ENCODE measurements around the gene VTI1A. TPM values are rescaled to one million over a fixed set of nuclear protein-coding genes. Genes with fewer than 3 reads are reported as not detected.

The VTI1A gene
- total RNA-seq, 1 donor from 2014 or later, result 39.4 TPM

GRCh38 chr10:112653851-112654250 is 206.8 kb downstream of the VTI1A start:
- H3K27ac Mint-ChIP-seq, result no peak overlapping the region
- H3K9me3 Mint-ChIP-seq (ENCODE audit: low read depth), result no peaks in the 10 kb centered on the region
- H3K4me1 Mint-ChIP-seq (ENCODE audit: low read depth), result peaks cover 20% of the 10 kb centered on the region
- no peaks in the 10 kb centered on the region for H3K27me3 Mint-ChIP-seq
- no peak overlapping the region for H3K4me3 Mint-ChIP-seq (ENCODE audit: low read depth)
- no peaks in the 10 kb centered on the region for H3K36me3 Mint-ChIP-seq (ENCODE audit: insufficient read depth)
- no peak for DNase-seq (ENCODE audit: low spot score, unreplicated experiment)
- TF ChIP-seq CTCF (IDR thresholded peaks at IDR 0.05; ENCODE audit: unreplicated experiment), result no peak

- Mint-ChIP-seq H3K4me1 (ENCODE audit: low read depth) (peaks cover 26% of the 10 kb centered on the region), H3K36me3 (ENCODE audit: insufficient read depth) (no peaks in the 10 kb centered on the region), H3K27me3 (no peaks in the 10 kb centered on the region), H3K27ac (no peak overlapping the region), H3K9me3 (ENCODE audit: low read depth) (no peaks in the 10 kb centered on the region), H3K4me3 (ENCODE audit: low read depth) (no peak overlapping the region)
- no peak for TF ChIP-seq CTCF (IDR thresholded peaks at IDR 0.05; ENCODE audit: unreplicated experiment)
- no peak for DNase-seq (ENCODE audit: low spot score, unreplicated experiment)
Observed at GRCh38 chr10:112654794-112655193, 207.8 kb downstream of the VTI1A start.

- no peaks in the 10 kb centered on the region for H3K36me3 Mint-ChIP-seq (ENCODE audit: insufficient read depth)
- no peak for DNase-seq (ENCODE audit: low spot score, unreplicated experiment)
- H3K9me3 Mint-ChIP-seq (ENCODE audit: low read depth), result no peaks in the 10 kb centered on the region
- H3K4me3 Mint-ChIP-seq (ENCODE audit: low read depth), result peak overlapping the region; percentile 9
- no peaks in the 10 kb centered on the region for H3K27me3 Mint-ChIP-seq
- H3K27ac Mint-ChIP-seq, result peak overlapping the region; percentile 4
- no peak for TF ChIP-seq CTCF (IDR thresholded peaks at IDR 0.05; ENCODE audit: unreplicated experiment)
- H3K4me1 Mint-ChIP-seq (ENCODE audit: low read depth), result peaks cover 27% of the 10 kb centered on the region
Observed at GRCh38 chr10:112655722-112656121, 208.7 kb downstream of the VTI1A start.

GRCh38 chr10:112658465-112658864 is 211.4 kb downstream of the VTI1A start:
- Mint-ChIP-seq H3K9me3 (ENCODE audit: low read depth) (peaks cover 7% of the 10 kb centered on the region), H3K36me3 (ENCODE audit: insufficient read depth) (peaks cover 9% of the 10 kb centered on the region)

GRCh38 chr10:112658900-112659638 is 212.1 kb downstream of the VTI1A start:
- H3K4me3 Mint-ChIP-seq (ENCODE audit: low read depth), result no peak overlapping the region
- peaks cover 7% of the 10 kb centered on the region for H3K9me3 Mint-ChIP-seq (ENCODE audit: low read depth)
- peaks cover 11% of the 10 kb centered on the region for H3K36me3 Mint-ChIP-seq (ENCODE audit: insufficient read depth)
- peak overlapping the region; percentile 4 for H3K27ac Mint-ChIP-seq
- H3K27me3 Mint-ChIP-seq, result peaks cover 4% of the 10 kb centered on the region
- DNase-seq (ENCODE audit: low spot score, unreplicated experiment), result no peak
- H3K4me1 Mint-ChIP-seq (ENCODE audit: low read depth), result peaks cover 27% of the 10 kb centered on the region
- TF ChIP-seq CTCF (IDR thresholded peaks at IDR 0.05; ENCODE audit: unreplicated experiment), result no peak

More at GRCh38 chr10:112658465-112658864, 211.4 kb downstream of the VTI1A start:
- H3K4me3 Mint-ChIP-seq (ENCODE audit: low read depth), result no peak overlapping the region
- peaks cover 27% of the 10 kb centered on the region for H3K4me1 Mint-ChIP-seq (ENCODE audit: low read depth)
- H3K27ac Mint-ChIP-seq, result peak overlapping the region; percentile 42
- no peak for DNase-seq (ENCODE audit: low spot score, unreplicated experiment)
- peaks cover under 1% of the 10 kb centered on the region for H3K27me3 Mint-ChIP-seq
- no peak for TF ChIP-seq CTCF (IDR thresholded peaks at IDR 0.05; ENCODE audit: unreplicated experiment)
